HepG2 (cell line): ENCODE results near the gene CLEC18B. TPM values are rescaled to one million over a fixed set of nuclear protein-coding genes. Genes with fewer than 3 reads are reported as not detected.
A peak's percentile ranks its signal among the peaks of the same experiment; 100 is the strongest.
"Not testable (repeated sequence)": the region's sequence is repeated elsewhere in the genome, so short reads cannot be mapped to it uniquely, and the experiment has no call there.

Source experiments
- ATAC-seq: fragments of 200-7000 bp; cut with Tn5 transposase; 3 replicates; pipeline ENCODE4 v1.9.1; 2020; ENCODE audit warnings: mild to moderate bottlenecking, moderate library complexity
- BruUV-seq: library from RNA; stranded (reverse); fragments of 400-500 nt; replicated peaks from 2 replicates; lab custom pipeline; 2021; lab: Mats Ljungman, UMichigan
- CTCF ChIA-PET: fragments of 300-600 bp; formaldehyde crosslinking; extraction: SDS; loops from one replicate; lab custom pipeline; 2021; ENCODE audit warnings: low total read pairs, inconsistent platforms, low intra/inter-chr PET ratio; lab: Yijun Ruan, JAX
- POLR2A ChIA-PET: fragments of 350-600 bp; sonication (Branson Sonifier 250); formaldehyde crosslinking; loops from one replicate; lab custom pipeline; 2020; ENCODE audit warnings: antibody characterized with exemption, inconsistent platforms; lab: Yijun Ruan, JAX
- DNase-seq: peaks from one replicate; pipeline ENCODE4 v3.0.0-alpha.2; 2015; ENCODE audit warnings: low spot score
- FAIRE-seq: peaks from 3 replicates; lab custom pipeline; 2011; peaks lifted over from hg19 to GRCh38; lab: Jason Lieb, UNC
- H2AFZ ChIP-seq: one replicate; pipeline ENCODE4 v1.6.1; 2011; ENCODE audit warnings: low read length, inconsistent platforms
- H3K27ac ChIP-seq: fragments of 300-600 bp; 3 replicates; pipeline ENCODE4 v1.8.0; 2011; ENCODE audit warnings: mixed run types, mild to moderate bottlenecking, mixed read lengths, low read length, inconsistent platforms; ENCODE audit not compliant: insufficient read depth; ENCODE audit errors: extremely low read length
- H3K27me3 ChIP-seq, 2 experiments: fragments of 200-600 bp in 1 of 2; 2 replicates in 1 of 2; 3 replicates in 1 of 2; pipeline versions ENCODE4 v1.6.0 to v1.8.0; 2011; ENCODE audit warnings: low read length in 2 of 2, mild to moderate bottlenecking in 2 of 2, moderate library complexity in 2 of 2, inconsistent platforms in 1 of 2; ENCODE audit not compliant: insufficient read depth in 2 of 2, control insufficient read depth in 1 of 2
- H3K36me3 ChIP-seq, 2 experiments: fragments of 200-600 bp in 1 of 2; replicated peaks in 1 of 2; 2 replicates in 1 of 2; 3 replicates in 1 of 2; pipeline versions ENCODE4 v1.5.1 to v1.8.0; 2011; ENCODE audit warnings: low read length in 2 of 2, inconsistent platforms in 1 of 2; ENCODE audit not compliant: insufficient read depth in 2 of 2, control insufficient read depth in 1 of 2
- H3K4me1 ChIP-seq: 2 replicates; pipeline ENCODE4 v1.5.1; 2012; ENCODE audit warnings: low read length, inconsistent platforms; ENCODE audit not compliant: insufficient read depth
- H3K4me2 ChIP-seq: 2 replicates; pipeline ENCODE4 v1.6.0; 2011; ENCODE audit warnings: low read depth, low read length, inconsistent platforms
- H3K4me3 ChIP-seq, 3 experiments: fragments of 200-600 bp in 1 of 3; sonication (generic), shearing (Covaris generic) in 1 of 3; replicated peaks in 1 of 3; 2 replicates each; pipeline ENCODE4 v1.5.1; 2011 to 2016; ENCODE audit warnings: low read length in 3 of 3, inconsistent platforms in 2 of 3, low read depth in 2 of 3, mild to moderate bottlenecking in 2 of 3, control low read depth in 1 of 3, mixed read lengths in 1 of 3; ENCODE audit not compliant: insufficient read depth in 1 of 3
- H3K79me2 ChIP-seq: one replicate; pipeline ENCODE4 v1.6.1; 2011; ENCODE audit warnings: low read length, inconsistent platforms; ENCODE audit not compliant: insufficient read depth
- H3K9ac ChIP-seq: 2 replicates; pipeline ENCODE4 v1.6.0; 2011; ENCODE audit warnings: mild to moderate bottlenecking, low read depth, low read length, inconsistent platforms; ENCODE audit not compliant: insufficient read depth
- H3K9me3 ChIP-seq: 2 replicates; pipeline ENCODE4 v1.5.1; 2012; ENCODE audit warnings: mild to moderate bottlenecking, low read length
- H4K20me1 ChIP-seq: 2 replicates; pipeline ENCODE4 v1.6.0; 2011; ENCODE audit warnings: inconsistent platforms, mild to moderate bottlenecking, low read length, moderate library complexity; ENCODE audit not compliant: insufficient read depth
- HNRNPK ChIP-seq: fragments of 200-400 bp; formaldehyde crosslinking; IDR thresholded peaks from 2 replicates; pipeline ENCODE4 v1.6.1; 2018; ENCODE audit warnings: low read length, low read depth, moderate library complexity, mild to moderate bottlenecking; ENCODE audit not compliant: poor library complexity, severe bottlenecking
- KAT7 ChIP-seq: IDR thresholded peaks from 2 replicates; pipeline ENCODE4 v1.6.1; 2018; ENCODE audit warnings: borderline replicate concordance, missing compliant biosample characterization
- KLF12 ChIP-seq: sonication (generic); formaldehyde crosslinking; IDR thresholded peaks from 2 replicates; pipeline ENCODE4 v1.4.0; 2020; ENCODE audit warnings: missing genetic modification reagents, borderline replicate concordance
- KMT2B ChIP-seq: IDR thresholded peaks from 2 replicates; pipeline ENCODE4 v1.6.1; 2016; ENCODE audit warnings: missing genetic modification reagents, missing compliant biosample characterization
- MYC ChIP-seq: sonication (generic); formaldehyde crosslinking; IDR thresholded peaks from 2 replicates; pipeline ENCODE4 v1.9.0; 2021; ENCODE audit warnings: missing genetic modification reagents, borderline replicate concordance
- POLR2AphosphoS5 ChIP-seq: IDR thresholded peaks from 2 replicates; pipeline ENCODE4 v1.6.1; 2012; ENCODE audit warnings: low read depth, low read length
- THRA ChIP-seq: sonication (generic); formaldehyde crosslinking; IDR thresholded peaks from 2 replicates; pipeline ENCODE4 v1.4.0; 2020; ENCODE audit warnings: missing genetic modification reagents, borderline replicate concordance
- WGBS: methylation state at CpG from one replicate; pipeline ENCODE4 v1.1.6; 2017; ENCODE audit warnings: low lambda C conversion rate; 5-methylcytosine and 5-hydroxymethylcytosine counted together
- in situ Hi-C: cut with HindIII; loops from 2 replicates; pipeline ENCODE4 v1.10.0; 2017; ENCODE audit warnings: low pct_unique_long_range_greater_than_20kb; ENCODE audit not compliant: extremely low pct_ligation_motif_present
- intact Hi-C: fragments of 100-400 bp; cut with micrococcal nuclease; formaldehyde crosslinking; loops from one replicate; pipeline ENCODE4 v1.10.0; 2022; ENCODE audit not compliant: unreplicated experiment
- polyA plus RNA-seq, 8 experiments: library from polyadenylated mRNA; depleted of rRNA in 3 of 8; stranded (reverse) in 7 of 8; unstranded in 1 of 8; fragments of >200 nt; fragmentation: Illumina TruSeq in 4 of 8; extraction: Trizol in 4 of 8; gene quantifications; 2 replicates each; pipeline versions ENCODE4 v1.2.1 to v1.2.3, GENCODE V29; 2011 to 2016; ENCODE audit warnings: low read depth in 4 of 8, missing spikeins in 1 of 8, mixed read lengths in 1 of 8; ENCODE audit not compliant: insufficient read depth in 1 of 8
- total RNA-seq, 5 experiments: library from RNA; depleted of rRNA; stranded (reverse); fragments of >200 nt; fragmentation: Illumina TruSeq; extraction: Trizol; gene quantifications; 2 replicates each; pipeline ENCODE4 v1.2.3, GENCODE V29; 2016; ENCODE audit warnings: low read depth in 1 of 5
- TF ChIP-seq, protein P1 (sequence below): IDR thresholded peaks from 2 replicates; pipeline ENCODE4 v1.6.1; 2016; ENCODE audit warnings: missing biosample characterization, missing genetic modification reagents, low read depth
- TF ChIP-seq, protein P2 (sequence below): sonication (generic); formaldehyde crosslinking; conservative IDR thresholded peaks from 2 replicates; pipeline ENCODE4 v1.4.0; 2020; ENCODE audit warnings: mild to moderate bottlenecking, missing genetic modification reagents, moderate library complexity
- TF ChIP-seq, protein P3 (sequence below): sonication (generic); formaldehyde crosslinking; IDR thresholded peaks from 2 replicates; pipeline ENCODE4 v1.5.1; 2020; ENCODE audit warnings: mild to moderate bottlenecking, missing genetic modification reagents, moderate library complexity

CLEC18B gene
- total and polyA plus RNA-seq, 2 of the 13 experiments (the other 11 are each of a cell fraction or from before 2014, with no cell fraction given), result 0.31 to 1.1 TPM

DNA sequence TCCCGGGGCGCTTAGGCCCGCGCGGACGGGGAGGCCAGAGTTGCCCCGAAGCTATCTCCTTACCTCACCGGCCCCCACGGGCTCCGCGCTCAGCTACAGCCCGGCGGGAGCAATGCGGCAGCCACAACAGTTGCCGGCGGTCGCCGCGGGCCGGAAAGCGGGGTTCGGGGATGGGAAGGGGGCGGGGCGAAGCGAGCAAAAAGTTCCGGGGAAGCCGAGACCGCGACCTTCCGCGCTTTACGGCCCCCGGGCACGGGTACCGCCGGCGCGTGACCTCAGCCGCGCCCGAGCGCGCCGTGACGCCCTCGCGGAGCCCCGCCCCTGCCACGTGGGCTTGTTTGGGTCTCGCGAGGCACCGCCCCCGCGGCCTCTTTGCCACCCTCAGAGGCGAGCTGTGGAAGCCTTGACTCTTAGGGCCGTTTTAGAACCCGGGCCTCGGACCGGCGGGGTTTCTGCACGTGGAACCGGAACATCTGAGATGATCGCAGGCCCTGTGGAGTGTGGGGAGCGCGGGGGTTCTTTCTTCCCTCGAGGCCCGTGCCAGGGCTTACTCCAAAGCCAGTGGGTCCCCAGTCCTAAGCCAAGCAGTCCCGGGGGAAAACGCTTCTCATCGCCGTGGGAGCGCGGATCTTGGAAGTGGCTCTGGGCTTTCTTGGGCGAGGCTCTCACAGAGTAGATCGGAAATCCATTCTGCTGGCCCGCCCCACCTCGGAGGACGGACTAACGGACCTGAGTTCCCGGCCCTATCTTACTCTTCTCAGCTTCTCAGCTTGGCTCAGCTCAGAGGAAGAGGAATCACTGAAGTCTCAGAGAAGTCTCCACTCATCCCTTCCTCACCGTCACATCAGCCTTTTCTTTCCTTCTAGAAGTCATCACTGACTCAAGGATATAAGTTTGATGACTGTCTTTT is 53.0 kb downstream of the CLEC18B start:
- H2AFZ ChIP-seq, H3K9me3 ChIP-seq, in situ Hi-C loops, intact Hi-C loops, CTCF ChIA-PET, H3K4me1 ChIP-seq, H3K27me3 ChIP-seq, POLR2A ChIA-PET, H4K20me1 ChIP-seq: not testable (repeated sequence)
- H3K79me2 ChIP-seq, result peaks cover 19% of the 10 kb centered on the region
- H3K27ac ChIP-seq, result peak overlapping the region; percentile 63
- H3K4me3 ChIP-seq, result peak overlapping the region; percentile 83 to 93 (median 93)
- BruUV-seq, result TSS peak; percentile 99
- peak overlapping the region; percentile 81 for H3K4me2 ChIP-seq
- peaks cover 4 to 12% of the 10 kb centered on the region in 2 experiments; a peak in 4 of 5 replicates for H3K36me3 ChIP-seq
- peak overlapping the region; percentile 79 for H3K9ac ChIP-seq
- ATAC-seq, result peak; percentile 91
- peak; percentile 59 for FAIRE-seq
- WGBS, result under 1% methylated on average over 31 of the region's 81 CpGs
- peak; percentile 80 for DNase-seq
- TF ChIP-seq KLF12, result peak; percentile 70; the same call in 1 of the 2 replicates
- peak; percentile 87 for TF ChIP-seq KMT2B
- TF ChIP-seq HNRNPK, result peak; percentile 73
- TF ChIP-seq, protein P1, sequence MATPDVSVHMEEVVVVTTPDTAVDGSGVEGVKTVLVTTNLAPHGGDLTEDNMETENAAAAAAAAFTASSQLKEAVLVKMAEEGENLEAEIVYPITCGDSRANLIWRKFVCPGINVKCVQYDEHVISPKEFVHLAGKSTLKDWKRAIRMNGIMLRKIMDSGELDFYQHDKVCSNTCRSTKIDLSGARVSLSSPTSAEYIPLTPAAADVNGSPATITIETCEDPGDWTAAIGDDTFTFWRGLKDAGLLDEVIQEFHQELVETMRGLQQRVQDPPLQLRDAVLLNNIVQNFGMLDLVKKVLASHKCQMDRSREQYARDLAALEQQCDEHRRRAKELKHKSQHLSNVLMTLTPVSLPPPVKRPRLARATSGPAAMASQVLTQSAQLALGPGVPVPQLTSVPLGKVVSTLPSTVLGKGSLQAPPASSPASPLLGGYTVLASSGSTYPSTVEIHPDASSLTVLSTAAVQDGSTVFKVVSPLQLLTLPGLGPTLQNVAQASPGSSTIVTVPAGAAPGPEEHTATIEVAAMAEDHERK (CRISPR knock-in tag), result peak; percentile 90
- peak; percentile 22; the same call in 1 of the 2 replicates for TF ChIP-seq THRA (CRISPR knock-in tag)
- TF ChIP-seq, protein P2, sequence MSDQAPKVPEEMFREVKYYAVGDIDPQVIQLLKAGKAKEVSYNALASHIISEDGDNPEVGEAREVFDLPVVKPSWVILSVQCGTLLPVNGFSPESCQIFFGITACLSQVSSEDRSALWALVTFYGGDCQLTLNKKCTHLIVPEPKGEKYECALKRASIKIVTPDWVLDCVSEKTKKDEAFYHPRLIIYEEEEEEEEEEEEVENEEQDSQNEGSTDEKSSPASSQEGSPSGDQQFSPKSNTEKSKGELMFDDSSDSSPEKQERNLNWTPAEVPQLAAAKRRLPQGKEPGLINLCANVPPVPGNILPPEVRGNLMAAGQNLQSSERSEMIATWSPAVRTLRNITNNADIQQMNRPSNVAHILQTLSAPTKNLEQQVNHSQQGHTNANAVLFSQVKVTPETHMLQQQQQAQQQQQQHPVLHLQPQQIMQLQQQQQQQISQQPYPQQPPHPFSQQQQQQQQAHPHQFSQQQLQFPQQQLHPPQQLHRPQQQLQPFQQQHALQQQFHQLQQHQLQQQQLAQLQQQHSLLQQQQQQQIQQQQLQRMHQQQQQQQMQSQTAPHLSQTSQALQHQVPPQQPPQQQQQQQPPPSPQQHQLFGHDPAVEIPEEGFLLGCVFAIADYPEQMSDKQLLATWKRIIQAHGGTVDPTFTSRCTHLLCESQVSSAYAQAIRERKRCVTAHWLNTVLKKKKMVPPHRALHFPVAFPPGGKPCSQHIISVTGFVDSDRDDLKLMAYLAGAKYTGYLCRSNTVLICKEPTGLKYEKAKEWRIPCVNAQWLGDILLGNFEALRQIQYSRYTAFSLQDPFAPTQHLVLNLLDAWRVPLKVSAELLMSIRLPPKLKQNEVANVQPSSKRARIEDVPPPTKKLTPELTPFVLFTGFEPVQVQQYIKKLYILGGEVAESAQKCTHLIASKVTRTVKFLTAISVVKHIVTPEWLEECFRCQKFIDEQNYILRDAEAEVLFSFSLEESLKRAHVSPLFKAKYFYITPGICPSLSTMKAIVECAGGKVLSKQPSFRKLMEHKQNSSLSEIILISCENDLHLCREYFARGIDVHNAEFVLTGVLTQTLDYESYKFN, result peak; percentile 25; the same call in 1 of the 2 replicates
- TF ChIP-seq POLR2AphosphoS5, result peak; percentile 65
- TF ChIP-seq MYC (CRISPR knock-in tag), result peak; percentile 95
- peak; percentile 67; the same call in 1 of the 2 replicates for TF ChIP-seq KAT7 (CRISPR knock-in tag)
- TF ChIP-seq, protein P3, sequence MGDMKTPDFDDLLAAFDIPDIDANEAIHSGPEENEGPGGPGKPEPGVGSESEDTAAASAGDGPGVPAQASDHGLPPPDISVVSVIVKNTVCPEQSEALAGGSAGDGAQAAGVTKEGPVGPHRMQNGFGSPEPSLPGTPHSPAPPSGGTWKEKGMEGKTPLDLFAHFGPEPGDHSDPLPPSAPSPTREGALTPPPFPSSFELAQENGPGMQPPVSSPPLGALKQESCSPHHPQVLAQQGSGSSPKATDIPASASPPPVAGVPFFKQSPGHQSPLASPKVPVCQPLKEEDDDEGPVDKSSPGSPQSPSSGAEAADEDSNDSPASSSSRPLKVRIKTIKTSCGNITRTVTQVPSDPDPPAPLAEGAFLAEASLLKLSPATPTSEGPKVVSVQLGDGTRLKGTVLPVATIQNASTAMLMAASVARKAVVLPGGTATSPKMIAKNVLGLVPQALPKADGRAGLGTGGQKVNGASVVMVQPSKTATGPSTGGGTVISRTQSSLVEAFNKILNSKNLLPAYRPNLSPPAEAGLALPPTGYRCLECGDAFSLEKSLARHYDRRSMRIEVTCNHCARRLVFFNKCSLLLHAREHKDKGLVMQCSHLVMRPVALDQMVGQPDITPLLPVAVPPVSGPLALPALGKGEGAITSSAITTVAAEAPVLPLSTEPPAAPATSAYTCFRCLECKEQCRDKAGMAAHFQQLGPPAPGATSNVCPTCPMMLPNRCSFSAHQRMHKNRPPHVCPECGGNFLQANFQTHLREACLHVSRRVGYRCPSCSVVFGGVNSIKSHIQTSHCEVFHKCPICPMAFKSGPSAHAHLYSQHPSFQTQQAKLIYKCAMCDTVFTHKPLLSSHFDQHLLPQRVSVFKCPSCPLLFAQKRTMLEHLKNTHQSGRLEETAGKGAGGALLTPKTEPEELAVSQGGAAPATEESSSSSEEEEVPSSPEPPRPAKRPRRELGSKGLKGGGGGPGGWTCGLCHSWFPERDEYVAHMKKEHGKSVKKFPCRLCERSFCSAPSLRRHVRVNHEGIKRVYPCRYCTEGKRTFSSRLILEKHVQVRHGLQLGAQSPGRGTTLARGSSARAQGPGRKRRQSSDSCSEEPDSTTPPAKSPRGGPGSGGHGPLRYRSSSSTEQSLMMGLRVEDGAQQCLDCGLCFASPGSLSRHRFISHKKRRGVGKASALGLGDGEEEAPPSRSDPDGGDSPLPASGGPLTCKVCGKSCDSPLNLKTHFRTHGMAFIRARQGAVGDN, result peak; percentile 80
